AG09319 (cell line): ENCODE results near the gene HOXA7.

Experiments
- DNase-seq: peaks from one replicate; pipeline ENCODE4 v3.0.0-alpha.2; 2010; ENCODE audit warnings: low read depth; ENCODE audit errors: extremely low read depth
- TF ChIP-seq, protein P1 (sequence below): IDR thresholded peaks from 2 replicates; pipeline ENCODE4 v1.5.1; 2011; ENCODE audit warnings: low read depth, mild to moderate bottlenecking, inconsistent platforms, low read length, moderate library complexity

Gene HOXA7

DNA sequence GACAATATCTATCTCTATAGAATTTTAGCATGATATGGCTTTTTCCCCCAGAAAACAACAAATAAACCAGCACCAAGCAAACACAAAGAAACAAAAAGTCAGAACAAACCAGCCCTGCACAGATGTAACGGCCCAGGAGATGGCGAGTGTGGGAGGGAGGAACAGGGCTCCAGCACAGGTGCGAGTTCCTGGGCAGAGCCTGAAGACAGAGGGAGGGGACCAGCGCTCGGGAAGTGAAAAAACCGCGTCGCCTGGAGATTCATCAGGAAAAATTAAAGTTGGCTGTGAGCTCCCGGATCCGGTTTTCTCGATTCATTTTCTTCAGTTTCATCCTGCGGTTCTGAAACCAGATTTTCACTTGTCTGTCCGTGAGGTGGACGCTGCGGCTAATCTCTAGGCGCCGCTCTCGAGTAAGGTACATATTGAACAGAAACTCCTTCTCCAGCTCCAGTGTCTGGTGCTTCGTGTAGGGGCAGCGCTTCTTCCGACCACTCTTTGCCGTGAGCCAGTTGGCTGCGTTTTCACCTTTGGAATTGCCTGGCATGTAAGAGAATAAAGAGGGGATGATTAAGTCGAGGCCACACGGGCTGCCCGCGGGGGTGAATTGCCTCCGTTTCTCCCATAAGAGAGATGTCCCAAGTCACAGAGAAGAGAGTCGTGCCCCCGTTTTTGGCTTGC lies 15.3 kb upstream of the HOXA7 start:
- no peak for DNase-seq
- TF ChIP-seq, protein P1, sequence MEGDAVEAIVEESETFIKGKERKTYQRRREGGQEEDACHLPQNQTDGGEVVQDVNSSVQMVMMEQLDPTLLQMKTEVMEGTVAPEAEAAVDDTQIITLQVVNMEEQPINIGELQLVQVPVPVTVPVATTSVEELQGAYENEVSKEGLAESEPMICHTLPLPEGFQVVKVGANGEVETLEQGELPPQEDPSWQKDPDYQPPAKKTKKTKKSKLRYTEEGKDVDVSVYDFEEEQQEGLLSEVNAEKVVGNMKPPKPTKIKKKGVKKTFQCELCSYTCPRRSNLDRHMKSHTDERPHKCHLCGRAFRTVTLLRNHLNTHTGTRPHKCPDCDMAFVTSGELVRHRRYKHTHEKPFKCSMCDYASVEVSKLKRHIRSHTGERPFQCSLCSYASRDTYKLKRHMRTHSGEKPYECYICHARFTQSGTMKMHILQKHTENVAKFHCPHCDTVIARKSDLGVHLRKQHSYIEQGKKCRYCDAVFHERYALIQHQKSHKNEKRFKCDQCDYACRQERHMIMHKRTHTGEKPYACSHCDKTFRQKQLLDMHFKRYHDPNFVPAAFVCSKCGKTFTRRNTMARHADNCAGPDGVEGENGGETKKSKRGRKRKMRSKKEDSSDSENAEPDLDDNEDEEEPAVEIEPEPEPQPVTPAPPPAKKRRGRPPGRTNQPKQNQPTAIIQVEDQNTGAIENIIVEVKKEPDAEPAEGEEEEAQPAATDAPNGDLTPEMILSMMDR = no peak

DNA sequence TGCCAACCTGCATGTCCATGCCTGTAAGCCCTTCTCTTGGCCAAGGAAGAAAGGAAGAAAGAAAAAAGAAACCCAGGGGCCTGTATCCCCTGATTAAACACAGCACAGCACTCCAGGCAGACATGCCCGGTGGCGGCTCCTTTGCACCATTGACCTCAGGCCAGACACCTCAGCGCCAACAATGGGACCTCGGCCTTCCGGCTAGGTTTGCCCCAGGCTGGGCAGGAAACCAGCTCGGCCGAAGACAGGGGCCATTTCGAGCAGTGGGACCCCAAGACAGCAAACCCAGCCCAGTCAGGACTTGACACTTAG lies 14.8 kb upstream of the HOXA7 start:
- DNase-seq = no peak
- TF ChIP-seq, protein P1 = no peak

DNA sequence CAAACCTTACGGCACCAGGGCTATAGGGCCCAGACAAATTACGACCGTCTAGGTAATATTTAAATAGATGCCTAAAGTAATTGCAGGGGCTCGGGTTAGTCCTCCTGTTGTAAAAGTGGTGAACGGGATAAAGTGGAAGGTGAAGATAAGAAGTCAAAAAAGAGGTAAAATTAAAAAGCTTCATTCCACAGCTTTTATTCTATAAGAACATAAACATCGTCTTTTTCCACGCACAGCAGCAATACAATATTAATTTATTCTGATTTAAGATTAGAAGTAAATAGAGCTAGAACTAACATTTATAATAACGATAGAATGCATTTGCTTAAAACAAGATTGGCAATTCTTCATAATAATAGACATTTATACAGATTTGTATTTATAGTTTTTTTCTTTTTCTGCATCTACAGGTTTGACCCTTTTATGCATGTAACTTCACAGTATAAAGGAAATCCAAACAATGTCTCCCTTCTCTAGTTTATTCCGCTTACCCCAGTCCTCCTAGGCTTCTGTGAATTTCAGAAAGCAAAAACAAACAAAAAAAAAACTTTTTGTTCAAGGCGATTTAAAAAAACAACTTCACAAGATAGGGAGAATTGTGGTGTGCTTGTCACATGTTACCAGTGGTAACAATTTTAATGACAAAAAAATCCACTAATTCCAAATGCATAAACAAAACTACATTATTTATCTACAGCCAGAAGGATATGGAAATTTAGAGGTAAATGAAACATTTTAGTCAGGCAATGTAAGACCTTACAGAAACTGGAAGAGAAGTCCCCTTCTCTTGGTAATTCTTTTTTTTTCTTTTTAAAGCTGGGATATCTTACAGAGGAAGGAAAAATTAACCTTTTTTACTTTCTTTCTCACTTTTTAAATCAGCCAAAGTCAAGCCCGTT lies 14.2 kb upstream of the HOXA7 start:
- DNase-seq = no peak
- TF ChIP-seq, protein P1 = no peak

DNA sequence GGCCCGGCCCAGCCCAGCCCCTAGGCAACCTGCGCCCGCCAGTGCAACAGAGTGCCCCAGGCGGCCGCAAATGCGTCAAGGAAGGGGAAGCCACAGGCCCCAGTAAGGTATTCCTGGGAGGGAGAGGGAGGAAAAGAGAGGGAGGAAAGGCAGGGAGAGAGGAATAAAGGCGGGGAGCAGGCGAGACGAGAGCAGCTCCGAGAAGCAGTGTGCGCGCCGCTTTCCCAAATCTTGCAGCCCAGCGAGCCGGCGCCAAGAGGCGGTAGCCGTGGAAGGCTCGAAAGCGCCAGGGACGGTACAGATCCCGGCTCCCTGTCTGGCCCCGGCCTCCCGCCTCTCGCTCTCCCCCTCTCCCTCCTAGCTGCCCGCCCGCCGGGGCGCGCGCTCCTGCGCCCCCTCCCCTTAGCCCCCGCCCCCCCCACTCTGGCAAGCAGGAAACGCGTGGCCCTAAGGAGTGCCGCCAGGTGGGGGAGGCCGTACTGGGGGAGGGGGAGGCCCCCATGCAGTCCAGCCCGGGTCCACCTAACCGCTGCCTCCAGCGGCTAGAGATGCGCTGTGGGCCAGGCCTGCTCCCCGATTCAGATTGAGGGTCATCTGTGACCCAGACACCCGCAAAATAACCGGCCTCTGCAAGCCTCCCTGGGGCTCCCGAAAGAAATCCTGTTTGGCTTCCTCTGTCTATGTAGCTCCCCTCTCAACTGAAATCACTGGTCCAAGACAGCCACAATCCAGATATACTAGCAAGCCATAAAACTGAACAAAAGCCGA lies 13.4 kb upstream of the HOXA7 start:
- TF ChIP-seq, protein P1 = no peak
- no peak for DNase-seq

DNA sequence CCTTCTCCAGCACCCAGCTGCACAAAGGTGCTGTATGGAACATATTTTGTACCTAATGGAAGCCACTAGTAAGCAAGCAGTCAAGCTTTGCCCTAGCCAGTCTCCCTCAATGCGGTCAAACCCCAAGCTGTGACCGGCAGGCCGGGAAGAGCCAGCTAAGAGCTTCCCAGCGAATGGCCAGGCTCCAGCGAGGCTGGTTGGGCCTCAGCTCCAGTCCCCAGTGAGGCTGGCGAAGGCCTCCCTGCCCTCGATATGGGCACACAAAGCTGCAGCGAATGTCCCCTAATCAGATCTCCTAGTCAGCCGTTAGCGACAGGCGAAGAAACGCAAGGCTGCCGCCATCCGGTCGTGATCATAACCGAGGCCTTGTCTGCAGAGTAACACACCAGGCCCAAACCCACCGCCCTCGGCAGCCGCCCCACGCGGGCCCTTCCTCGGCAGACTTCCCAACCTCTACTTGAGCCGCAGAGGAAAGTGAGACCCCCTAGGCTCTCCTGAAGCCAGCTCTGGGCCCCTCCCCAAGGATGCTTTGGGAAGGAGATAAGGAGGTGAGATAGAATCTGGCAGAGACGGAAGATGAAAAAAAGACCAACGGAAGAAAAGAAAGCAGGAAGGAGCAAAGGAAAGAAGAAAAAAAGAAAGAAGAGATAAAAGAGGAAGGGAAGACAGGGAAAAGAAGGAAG lies 11.9 kb upstream of the HOXA7 start:
- no peak for DNase-seq
- TF ChIP-seq, protein P1 = no peak

DNA sequence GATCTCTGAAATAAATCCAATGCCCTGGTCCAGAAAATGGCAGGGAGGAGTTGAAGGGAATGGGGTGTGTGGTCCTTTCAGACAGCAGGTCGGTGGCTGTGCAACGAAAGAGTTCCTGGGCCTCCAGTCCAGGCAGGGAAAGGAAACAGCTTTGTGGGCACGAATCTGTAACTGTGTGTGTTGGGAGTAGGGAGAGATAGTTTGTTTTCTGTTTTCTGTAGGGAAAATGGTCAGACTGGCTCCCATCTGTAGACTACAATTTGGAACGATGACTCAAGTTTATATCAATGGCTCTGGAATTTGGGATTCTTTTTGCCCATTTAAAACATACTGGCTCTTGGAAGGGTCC lies 11.4 kb upstream of the HOXA7 start:
- no peak for DNase-seq
- TF ChIP-seq, protein P1 = no peak
